GM18505 (cell line): ENCODE results near the gene SUN5.

Source experiments
- ATAC-seq: cut with Tn5 transposase; IDR thresholded peaks from one replicate; pipeline ENCODE4 v1.9.1; 2021; ENCODE audit not compliant: unreplicated experiment
- POLR2A ChIP-seq: IDR thresholded peaks from 4 replicates; pipeline ENCODE4 v1.6.1; 2011; ENCODE audit warnings: borderline replicate concordance; ENCODE audit not compliant: insufficient read depth, insufficient read length; ENCODE audit errors: extremely low read depth

The SUN5 gene

DNA sequence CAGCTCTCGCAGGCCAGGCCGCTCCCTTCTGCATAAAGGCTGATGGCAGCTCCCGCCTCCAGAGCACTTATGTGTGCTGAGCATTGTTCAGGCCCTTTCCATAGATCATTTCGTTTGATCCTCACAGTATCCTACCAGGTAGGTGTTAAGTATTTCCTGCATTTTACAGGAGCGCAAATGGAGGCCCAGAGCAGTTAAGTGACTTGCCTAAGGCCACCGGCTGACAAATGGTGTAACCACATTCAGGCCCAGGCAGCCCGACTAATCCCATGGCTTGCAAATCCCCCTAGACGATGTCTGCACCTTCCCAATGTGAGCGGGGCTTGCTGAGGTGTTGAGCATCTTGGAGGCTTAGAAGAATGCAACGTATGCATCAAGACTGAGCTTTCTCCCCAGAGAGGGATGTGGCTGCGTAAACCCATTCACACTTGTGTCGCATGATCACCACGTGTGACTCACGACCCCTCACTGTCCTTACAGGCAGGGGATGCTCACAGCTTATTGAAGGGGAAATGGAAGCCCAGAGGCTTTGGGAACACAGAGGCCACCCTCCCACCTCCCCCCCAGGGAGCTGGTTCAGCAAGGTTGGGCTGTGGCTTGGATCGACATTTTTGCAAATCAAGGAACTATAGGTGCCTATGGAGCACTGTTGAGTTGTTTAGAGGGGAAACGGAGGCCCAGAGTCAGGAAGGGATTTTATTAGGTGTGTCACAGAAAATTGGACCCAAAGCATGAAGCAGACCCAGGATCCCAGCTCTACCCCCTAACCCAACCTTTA, 10.3 kb upstream of the SUN5 start:
- no peak for TF ChIP-seq POLR2A
- ATAC-seq, result no peak

DNA sequence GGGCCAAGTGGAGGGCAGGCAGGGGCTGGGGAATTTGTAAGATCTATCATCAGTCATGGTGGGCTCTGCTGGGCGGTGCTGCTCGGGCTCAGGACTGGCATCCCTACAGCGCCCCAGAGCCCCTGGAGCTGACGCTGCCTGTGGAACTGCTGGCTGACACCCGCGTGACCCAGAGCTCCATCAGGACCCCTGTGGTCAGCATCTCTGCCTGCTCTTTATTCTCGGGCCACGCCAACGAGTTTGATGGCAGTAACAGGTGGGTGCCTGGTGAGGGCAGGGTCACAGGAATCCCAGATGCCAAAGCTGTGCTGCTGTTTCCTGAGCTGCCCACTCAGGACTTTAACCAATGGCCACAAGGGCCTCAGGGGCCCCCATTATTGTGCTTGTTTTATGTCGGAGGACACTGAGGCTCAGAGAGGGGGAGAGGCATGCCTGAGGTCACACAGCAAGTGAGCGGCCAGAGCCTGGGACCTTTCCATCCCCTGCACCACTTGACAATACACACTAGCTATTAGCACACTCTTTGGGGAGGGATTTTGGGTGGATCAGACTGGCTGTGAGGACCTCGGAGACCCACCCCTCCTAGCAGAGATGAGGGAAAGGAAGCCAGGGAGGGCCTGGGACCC, 9.6 kb upstream of the SUN5 start:
- ATAC-seq, result no peak
- no peak for TF ChIP-seq POLR2A

DNA sequence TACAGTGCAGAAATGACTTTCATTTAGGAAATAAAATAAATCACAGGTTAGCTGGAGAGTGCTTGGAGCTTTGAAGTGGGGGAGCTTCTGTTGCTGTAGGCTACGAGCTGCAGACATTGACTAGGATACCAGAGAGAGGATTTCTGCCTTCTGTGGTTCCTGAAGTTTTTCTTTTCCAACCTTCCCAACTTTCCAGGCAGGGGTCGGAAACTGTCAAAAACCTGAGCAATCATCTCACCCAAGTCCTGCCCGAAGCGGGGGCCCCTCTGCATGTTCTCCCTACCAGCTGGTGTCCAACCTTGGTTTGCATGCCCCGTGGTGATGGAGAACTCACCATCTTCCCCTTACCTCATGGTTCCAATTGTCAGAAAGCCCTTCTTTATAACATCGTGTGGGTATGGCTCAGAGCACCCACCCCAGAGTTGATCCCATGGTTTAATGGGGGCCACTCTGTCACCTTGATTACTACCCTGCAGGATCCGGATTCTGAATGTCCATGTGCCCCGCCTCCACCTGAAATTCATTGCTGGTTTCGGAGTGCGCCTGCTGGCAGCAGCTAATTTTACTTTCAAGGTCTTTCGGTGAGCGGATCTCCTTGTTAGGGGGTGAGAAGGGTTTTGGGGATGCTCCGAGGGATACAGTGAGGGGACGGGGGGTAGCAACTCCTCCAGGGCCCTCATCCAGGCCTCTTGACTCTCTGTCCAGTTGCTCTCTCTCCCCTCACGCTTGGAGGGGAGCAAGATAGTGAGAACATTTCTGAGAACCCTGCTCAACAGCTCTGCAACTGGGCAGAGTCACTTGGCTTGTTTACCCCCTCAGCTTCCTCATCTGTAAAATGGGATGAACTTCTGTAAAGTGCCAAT, 8.3 kb upstream of the SUN5 start:
- ATAC-seq, result no peak
- no peak for TF ChIP-seq POLR2A

DNA sequence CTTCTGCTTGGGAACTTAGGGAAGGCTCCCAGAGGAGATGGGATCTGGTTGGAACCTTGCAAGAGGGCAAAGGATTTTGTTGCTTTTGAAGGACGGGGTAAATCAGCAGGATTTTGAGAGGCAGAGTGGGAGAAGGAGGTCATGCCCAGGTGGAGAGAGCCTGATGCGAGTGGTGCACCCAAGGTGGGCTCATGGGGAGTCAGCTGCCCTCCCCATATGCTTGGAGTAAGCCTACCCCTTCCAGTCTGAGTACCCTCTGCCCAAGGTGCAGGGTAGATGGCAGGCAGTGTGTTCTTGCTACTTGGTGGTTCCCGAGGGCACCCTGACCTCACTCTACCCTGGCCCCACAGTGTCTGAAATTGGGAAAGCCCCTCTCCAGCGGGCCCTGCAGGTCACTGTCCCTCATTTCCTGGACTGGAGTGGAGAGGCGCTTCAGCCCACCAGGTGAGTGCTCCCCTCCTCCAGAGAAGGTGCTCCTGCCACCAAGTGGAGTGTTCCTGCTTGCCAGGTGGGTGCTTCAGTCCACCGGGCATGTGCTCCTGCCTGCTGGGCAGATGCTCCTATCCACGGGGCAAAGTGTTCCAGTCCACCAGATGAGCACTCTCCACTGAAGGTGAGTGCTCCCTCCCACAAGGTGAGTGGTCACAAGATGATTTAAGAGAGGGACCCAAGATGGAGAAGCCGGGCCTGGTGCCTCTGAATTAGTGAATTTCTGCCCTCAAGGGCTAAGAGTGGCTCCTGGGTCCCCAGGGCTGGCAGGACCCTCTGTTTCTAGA, 6.6 kb upstream of the SUN5 start:
- ATAC-seq, result no peak
- no peak for TF ChIP-seq POLR2A

DNA sequence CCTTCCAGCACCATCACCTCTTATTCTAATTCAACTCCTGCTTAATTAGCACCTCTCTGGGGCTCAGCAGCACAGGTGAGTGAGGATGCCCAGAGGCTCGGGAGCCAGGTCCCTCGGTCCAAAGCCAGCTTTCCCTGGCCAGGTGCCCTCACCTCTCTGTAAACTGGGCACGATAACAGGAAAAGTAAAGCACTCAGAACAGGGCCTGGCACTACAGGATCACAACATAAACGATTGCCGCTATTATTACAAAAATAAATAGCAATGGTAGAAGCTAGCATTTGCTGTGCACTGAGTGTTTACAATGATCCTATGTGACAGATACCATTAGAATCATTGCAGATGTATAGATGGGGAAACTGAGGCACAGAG, 5.9 kb upstream of the SUN5 start:
- ATAC-seq, result no peak
- TF ChIP-seq POLR2A, result no peak

DNA sequence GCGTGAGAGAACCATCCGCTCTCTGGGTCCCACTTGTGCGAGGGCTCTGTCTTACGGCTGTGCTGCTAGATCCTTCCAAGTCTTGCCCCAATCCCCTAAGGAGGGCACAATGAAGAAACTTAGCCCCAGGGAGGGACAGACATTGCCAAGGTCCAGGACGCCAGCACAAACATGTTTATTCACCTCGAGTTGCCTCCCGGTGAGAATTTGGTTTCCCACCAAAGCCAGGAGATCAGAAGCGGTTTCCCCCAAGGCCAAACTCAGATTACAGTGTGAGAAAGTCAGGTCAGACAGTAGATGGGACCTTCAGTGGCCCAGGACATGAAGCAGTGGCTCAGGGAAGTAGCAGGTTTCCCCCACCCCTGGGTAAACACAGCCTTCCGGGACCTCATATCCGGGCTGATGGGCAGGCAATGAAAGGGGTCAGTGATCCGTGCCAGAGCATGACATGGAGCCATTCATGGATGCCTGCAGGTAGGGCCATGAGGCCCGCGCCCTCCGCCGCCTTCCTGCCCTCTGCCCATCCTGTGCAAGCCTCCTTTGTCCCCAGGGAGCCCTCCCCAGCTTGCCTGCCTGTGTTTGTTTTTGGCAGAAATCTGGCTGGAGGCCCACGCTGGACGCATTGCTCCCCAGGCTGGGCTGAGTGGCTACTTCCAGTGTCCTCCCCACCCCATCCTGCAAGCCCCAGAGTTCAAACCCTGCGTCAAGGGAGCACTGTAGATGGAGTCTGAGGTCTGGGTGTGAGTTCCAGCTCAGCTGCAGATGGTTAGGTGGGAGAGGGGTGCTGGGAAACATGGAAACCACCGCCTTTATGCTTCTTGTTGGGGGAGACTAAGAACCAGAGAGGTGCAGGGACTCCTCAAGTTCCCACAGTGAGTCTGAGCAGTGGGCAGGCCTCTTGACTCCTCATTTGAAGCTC, 5.2 kb upstream of the SUN5 start:
- no peak for ATAC-seq
- TF ChIP-seq POLR2A, result no peak

DNA sequence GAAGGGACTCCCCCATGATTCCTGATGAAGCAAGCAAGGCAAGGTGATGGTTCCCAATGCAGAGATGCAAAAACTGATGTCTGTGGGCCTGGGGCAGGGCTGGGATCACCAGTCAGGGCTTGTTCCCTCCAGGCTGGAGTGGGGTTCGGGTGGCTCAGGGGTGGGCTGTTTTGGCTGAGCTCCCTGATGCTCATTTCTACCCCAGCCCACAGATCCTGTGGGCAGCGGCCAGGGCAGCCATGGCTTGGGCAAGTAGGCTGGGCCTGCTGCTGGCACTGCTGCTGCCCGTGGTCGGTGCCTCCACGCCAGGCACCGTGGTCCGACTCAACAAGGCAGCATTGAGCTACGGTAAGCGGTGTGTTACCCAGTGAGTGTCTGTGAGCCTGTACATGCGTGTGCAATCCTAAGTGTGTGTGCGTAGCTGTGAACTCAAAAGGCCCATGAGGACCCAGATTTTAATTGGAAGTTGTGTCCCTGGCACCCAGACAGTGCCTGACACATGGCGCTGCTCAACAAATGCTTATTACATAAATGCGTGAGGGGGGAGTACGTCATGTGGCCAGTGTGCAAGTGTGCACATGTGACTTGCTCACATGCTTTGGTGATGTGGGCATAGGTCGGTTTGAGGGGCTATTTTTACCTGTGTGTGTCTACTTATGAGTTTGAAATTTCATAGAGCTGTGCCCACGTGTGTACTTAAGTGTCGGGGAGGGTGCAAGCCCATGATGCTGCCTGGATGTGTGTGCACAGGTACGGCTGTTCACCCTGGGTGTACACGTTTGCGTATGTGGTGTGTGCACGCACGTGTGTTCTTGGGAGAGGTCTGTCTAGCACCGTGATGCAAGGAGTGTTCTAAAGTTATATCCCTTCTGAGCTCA, 4.3 kb upstream of the SUN5 start:
- no peak for TF ChIP-seq POLR2A
- no peak for ATAC-seq

DNA sequence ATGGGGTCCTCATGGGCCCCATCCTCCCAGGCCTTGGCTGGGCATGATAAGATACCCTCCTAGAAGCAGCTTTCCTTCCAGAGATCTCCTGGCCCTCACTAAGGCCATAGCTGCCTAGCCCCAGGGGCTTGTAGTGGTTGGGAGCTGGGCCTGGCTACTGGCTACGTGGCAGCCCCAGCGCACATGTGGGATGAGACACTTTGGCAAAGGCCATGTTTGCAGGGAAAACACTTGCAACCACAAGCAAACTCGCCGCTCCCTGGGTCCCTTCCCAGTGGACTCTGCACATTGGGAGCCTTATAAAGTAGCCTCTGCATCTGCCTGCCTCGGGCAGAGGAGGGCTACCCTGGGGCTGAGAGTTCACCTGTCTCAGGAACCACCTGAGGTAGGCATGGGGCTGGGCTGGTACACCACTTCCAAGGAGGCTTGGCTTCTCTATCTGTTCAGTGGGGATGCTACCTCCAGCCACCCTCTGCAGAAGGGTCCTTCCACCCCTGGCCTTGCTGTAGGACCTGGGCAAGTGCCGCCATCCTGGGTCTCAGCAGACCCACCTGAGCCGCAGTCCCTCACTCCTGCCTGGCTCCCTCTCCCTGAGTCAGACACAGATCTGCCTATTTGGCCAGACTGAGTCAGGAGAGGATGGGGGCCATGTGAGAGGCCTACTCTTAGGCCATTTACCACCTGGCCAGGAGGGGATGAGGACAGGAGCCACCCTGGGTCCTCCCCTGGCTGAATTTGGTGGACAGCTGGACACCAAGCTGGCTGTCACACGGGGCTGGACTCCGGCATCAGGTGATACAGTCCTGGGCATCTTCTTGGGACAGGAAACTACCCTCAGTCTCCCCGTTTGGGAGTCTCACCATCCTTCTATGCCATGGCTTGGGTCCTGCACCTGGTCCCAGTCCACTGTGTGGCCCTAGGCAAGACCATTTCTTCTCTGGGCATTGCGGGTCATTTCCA, 3.4 kb upstream of the SUN5 start, which contains the start of gene BPIFB2:
TSS of gene BPIFB2 (plus strand) at position 329 of the 960 bp plus-strand sequence. CDS start 871 bp downstream, outside the sequence.
- no peak for TF ChIP-seq POLR2A
- no peak for ATAC-seq

DNA sequence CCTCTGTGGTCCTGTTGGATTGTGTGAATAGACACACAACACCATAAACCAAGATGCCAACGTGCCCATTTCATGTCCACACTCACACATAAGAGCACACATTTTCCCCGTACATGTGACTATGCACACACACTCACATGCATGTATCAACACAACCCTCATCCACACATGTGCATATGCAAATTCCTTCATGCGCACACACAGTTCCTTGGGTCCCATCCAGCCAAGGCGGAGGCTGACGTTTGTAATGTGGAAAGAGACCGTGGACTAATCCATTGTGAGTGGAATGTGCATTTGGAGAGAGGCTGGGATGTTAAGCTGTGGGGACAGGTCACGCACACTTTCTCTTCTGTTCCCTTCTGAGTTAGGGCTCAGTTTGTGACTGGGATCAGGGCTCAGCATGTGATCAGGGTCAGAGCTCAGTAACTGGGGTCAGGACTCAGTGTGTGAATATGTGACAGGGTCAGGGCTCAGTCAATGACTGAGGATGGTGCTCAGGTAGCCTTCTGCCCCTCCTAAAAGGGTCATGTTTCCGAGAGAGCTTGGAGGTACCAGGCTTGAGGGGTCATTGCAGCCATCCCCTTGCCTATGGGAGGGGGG, 2.6 kb upstream of the SUN5 start:
- ATAC-seq, result no peak
- no peak for TF ChIP-seq POLR2A
